ENCODE results near the gene AKR1D1.

Gene AKR1D1

DNA sequence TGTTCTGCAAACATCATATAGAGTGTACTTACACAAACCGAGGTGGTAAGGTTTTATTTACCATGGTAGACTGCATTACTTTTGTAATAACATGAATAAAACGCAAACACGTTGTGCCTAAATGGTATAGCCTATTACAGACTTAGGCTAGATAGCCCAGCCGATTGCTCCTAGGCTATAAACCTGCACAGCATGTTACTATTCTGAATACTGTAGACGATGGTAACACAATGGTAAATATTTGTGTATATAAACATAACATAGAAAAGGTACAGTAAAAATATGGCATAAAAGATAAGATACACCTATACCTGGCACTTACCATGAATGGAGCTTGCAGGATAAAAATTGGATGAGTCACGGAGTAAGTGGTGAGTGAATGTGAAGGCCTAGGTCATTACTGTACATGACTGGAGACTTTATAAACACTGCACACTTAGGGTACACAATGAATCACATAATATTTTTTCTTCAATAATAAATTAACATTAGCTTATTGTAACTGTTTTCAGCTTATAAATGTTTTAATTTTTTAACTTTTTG, 16.3 kb downstream of the AKR1D1 start:
- TF ChIP-seq, protein P1, sequence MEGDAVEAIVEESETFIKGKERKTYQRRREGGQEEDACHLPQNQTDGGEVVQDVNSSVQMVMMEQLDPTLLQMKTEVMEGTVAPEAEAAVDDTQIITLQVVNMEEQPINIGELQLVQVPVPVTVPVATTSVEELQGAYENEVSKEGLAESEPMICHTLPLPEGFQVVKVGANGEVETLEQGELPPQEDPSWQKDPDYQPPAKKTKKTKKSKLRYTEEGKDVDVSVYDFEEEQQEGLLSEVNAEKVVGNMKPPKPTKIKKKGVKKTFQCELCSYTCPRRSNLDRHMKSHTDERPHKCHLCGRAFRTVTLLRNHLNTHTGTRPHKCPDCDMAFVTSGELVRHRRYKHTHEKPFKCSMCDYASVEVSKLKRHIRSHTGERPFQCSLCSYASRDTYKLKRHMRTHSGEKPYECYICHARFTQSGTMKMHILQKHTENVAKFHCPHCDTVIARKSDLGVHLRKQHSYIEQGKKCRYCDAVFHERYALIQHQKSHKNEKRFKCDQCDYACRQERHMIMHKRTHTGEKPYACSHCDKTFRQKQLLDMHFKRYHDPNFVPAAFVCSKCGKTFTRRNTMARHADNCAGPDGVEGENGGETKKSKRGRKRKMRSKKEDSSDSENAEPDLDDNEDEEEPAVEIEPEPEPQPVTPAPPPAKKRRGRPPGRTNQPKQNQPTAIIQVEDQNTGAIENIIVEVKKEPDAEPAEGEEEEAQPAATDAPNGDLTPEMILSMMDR (IDR thresholded peaks at IDR 0.05; ENCODE audit: low read depth, low read length) = no peak
- H3K4me3 ChIP-seq (ENCODE audit: low read depth, low read length) = no peak overlapping the region
- in situ Hi-C loops (cut with HindIII; ENCODE audit: low sequenced_read_pairs) = no loop called here
- no peak for DNase-seq (ENCODE audit: low read depth, low spot score)

DNA sequence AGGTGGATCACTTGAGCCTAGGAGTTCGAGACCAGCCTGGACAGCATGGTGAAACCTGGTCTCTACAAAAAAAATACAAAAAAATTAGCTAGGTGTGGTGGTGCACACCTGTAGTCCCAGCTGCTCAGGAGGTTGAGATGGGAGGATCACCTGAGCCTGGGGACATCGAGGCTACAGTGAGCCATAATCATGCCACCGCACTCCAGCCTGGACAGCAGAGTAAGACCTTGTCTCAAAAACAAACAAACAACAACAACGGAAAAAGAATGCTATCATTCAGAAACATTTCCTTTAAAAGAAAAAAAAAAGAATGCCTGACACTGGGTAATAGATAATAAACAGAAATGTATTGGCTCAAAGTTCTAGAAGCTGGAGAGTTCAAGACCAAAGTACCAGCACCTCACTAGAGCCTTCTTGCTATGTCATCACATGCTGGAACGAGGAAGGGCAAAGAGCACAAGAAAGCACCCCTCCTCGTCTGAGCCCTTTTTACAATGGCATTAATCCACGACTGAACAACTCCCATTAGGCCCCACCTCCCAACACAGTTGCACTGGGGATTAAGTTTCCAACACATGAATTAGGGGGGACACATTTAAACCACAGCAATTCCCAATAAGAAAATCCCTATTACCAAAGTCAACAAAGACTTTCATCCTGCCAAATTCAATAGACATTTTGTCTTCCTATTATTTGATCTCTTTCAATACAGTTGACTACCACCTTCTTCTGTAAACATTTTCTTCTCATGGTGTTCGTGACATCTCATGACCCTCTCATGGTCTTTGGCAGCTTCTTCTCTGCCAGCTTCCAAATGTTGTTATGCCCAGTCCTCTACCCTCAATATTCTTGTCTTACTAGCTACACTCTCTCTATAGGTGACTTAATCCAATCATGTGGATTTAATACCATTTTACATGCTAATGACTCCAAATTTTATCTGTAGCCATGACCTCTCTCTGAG, 20.0 kb downstream of the AKR1D1 start:
- H3K4me3 ChIP-seq (ENCODE audit: low read depth, low read length) = no peak overlapping the region
- in situ Hi-C loops (cut with HindIII; ENCODE audit: low sequenced_read_pairs) = no loop called here
- no peak for DNase-seq (ENCODE audit: low read depth, low spot score)
- TF ChIP-seq, protein P1 (IDR thresholded peaks at IDR 0.05; ENCODE audit: low read depth, low read length) = no peak

DNA sequence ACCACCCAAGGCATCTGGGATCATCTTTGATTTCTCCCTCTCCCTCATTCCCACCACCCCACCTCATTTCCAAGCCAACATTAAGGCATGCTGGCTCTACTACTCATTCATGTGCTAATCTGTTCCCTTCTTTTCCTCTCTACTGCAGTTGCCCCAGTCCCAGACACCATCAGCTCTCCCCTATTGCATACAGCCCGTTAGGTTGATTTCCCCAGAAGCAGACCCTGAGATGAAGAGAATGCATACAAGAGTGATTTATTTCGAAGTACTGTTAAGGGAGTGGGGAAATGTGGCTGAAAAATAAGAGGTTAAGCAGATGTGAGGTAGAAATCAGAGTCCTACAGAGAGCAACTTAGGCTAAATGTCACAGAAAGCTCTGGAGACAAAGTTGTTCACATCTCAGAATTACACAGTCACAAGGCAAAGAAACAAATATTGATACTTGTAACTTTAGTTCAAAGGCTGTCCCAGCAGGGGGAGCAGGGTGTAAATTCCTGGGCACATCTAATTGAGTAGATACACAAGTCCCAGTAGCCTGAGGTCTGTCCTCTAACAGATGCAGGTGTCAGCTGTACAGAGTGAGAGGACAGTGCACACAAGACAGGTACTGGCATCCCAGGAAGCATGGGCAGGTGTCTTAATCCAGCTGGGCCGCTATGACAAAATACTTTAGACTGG, 20.9 kb downstream of the AKR1D1 start:
- H3K4me3 ChIP-seq (ENCODE audit: low read depth, low read length) = no peak overlapping the region
- in situ Hi-C loops (cut with HindIII; ENCODE audit: low sequenced_read_pairs) = no loop called here
- peak; percentile 21 for DNase-seq (ENCODE audit: low read depth, low spot score)
- TF ChIP-seq, protein P1 (IDR thresholded peaks at IDR 0.05; ENCODE audit: low read depth, low read length) = peak; percentile 38

DNA sequence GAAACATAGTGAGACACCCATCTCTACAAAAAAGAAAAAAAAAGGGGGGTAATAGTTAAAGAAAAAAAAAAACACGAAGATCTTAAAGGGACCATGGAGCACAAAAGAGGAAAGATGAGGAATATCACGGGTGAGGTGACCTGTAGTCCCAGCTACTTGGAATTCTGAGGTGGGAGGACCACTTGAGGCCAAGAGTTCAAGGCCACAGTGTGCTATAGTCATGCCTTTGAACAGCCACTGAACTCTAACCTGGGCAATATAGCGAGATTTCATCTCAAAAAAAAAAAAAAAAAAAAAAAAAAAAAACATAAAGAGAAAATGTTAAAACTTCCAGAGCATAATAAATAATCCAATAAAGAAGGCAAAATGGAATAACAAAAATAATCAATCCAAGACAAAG, 23.6 kb downstream of the AKR1D1 start:
- no peak for DNase-seq (ENCODE audit: low read depth, low spot score)
- no peak overlapping the region for H3K4me3 ChIP-seq (ENCODE audit: low read depth, low read length)
- TF ChIP-seq, protein P1 (IDR thresholded peaks at IDR 0.05; ENCODE audit: low read depth, low read length) = no peak
- in situ Hi-C loops (cut with HindIII; ENCODE audit: low sequenced_read_pairs) = no loop called here

DNA sequence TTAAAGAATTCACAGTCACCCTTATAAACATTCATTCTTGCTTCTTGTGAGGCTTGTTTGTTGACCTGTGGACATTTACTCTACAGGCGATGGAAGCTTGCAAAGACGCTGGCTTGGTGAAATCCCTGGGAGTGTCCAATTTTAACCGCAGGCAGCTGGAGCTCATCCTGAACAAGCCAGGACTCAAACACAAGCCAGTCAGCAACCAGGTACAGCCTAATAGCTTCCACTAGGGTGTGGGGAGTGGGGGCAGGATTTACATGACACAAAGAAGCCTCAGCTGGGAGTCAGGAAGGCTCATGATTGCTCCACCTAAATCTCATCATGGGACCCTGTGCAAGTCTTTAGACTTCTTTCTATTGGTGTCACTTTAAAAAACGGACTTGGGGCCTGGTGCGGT, 29.0 kb downstream of the AKR1D1 start:
- TF ChIP-seq, protein P1 (IDR thresholded peaks at IDR 0.05; ENCODE audit: low read depth, low read length) = no peak
- in situ Hi-C loops (cut with HindIII; ENCODE audit: low sequenced_read_pairs) = no loop called here
- DNase-seq (ENCODE audit: low read depth, low spot score) = no peak
- no peak overlapping the region for H3K4me3 ChIP-seq (ENCODE audit: low read depth, low read length)

DNA sequence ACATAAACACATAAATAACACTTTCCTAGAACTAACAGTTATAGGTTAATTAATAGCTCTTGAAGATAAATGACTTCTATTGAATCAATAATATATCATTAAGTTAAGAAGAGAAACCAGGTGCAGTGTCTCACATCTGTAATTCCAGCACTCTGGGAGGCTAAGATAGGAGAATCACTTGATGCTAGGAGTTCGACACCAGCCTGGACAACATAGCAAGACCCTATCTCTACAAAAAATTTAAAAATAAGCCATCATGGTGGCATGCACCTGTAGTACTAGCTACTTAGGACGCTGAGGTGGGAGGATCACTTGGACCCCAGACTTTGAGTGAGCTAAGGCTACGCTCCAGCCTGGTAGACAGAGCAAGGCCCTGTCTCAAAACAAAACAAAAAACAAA, 38.8 kb downstream of the AKR1D1 start:
- in situ Hi-C loops (cut with HindIII; ENCODE audit: low sequenced_read_pairs) = no loop called here
- TF ChIP-seq, protein P1 (IDR thresholded peaks at IDR 0.05; ENCODE audit: low read depth, low read length) = no peak
- no peak overlapping the region for H3K4me3 ChIP-seq (ENCODE audit: low read depth, low read length)
- no peak for DNase-seq (ENCODE audit: low read depth, low spot score)

Measured in astrocyte of the spinal cord (primary cell).